ENCODE measurements around the gene EP400.

The EP400 gene

GRCh38 chr12:132130690-132131089 lies 180.9 kb downstream of the EP400 start:
- DNase-seq = no peak

Measured in CD4-positive, alpha-beta T cell treated with Interferon alpha-2 for 1 hour (primary cell).